Endothelial cell of umbilical vein (primary cell): Measurements from ENCODE around the gene LRP2. TPM values are rescaled to one million over a fixed set of nuclear protein-coding genes. Genes with fewer than 3 reads are reported as not detected.

ENCODE experiments used
- BruUV-seq: library from RNA; stranded (reverse); fragments of 400-500 nt; replicated peaks from 2 replicates; lab custom pipeline; 2021; lab: Mats Ljungman, UMichigan
- CTCF ChIA-PET: fragments of 300-600, 350-600 bp; sonication (Branson Sonifier 250); formaldehyde crosslinking; loops from one replicate; lab custom pipeline; 2021; ENCODE audit warnings: antibody characterized with exemption, inconsistent platforms; lab: Charles Lee
- POLR2A ChIA-PET: fragments of 300-600, 350-600 bp; sonication (Branson Sonifier 250); formaldehyde crosslinking; loops from one replicate; lab custom pipeline; 2021; ENCODE audit warnings: antibody characterized with exemption, inconsistent platforms; lab: Charles Lee
- DNase-seq: peaks from one replicate; pipeline ENCODE4 v3.0.0-alpha.2; 2011; ENCODE audit warnings: low read depth, low spot score
- FAIRE-seq: peaks from 2 replicates; lab custom pipeline; 2011; peaks lifted over from hg19 to GRCh38; lab: Jason Lieb, UNC
- H2AFZ ChIP-seq: 2 replicates; pipeline ENCODE4 v1.6.0; 2012; ENCODE audit warnings: low read depth, low read length, control low read depth, inconsistent platforms
- H3K27ac ChIP-seq: 2 replicates; pipeline ENCODE4 v1.5.1; 2011; ENCODE audit warnings: low read depth, mild to moderate bottlenecking, control low read depth, low read length, moderate library complexity; ENCODE audit not compliant: insufficient read depth
- H3K27me3 ChIP-seq, 2 experiments: 2 replicates each; pipeline versions ENCODE4 v1.6.0 to v1.6.1; 2011; ENCODE audit warnings: low read length in 2 of 2, mixed read lengths in 1 of 2; ENCODE audit not compliant: control insufficient read depth in 2 of 2, insufficient read depth in 2 of 2
- H3K36me3 ChIP-seq, 2 experiments: 2 replicates in 1 of 2; 3 replicates in 1 of 2; pipeline ENCODE4 v1.5.1; 2011; ENCODE audit warnings: low read length in 2 of 2, mild to moderate bottlenecking in 1 of 2, moderate library complexity in 1 of 2; ENCODE audit not compliant: control insufficient read depth in 2 of 2, insufficient read depth in 2 of 2; ENCODE audit errors: extremely low read depth in 1 of 2
- H3K4me1 ChIP-seq: 3 replicates; pipeline ENCODE4 v1.5.1; 2011; ENCODE audit warnings: mild to moderate bottlenecking, low read length; ENCODE audit not compliant: control insufficient read depth, insufficient read depth; ENCODE audit errors: extremely low read depth
- H3K4me2 ChIP-seq: 2 replicates; pipeline ENCODE4 v1.6.1; 2011; ENCODE audit warnings: low read length, control low read depth, mixed read lengths; ENCODE audit not compliant: insufficient read depth
- H3K4me3 ChIP-seq, 3 experiments: fragments of 200-600 bp in 1 of 3; sonication (generic), shearing (Covaris generic) in 1 of 3; replicated peaks in 1 of 3; 2 replicates each; pipeline ENCODE4 v1.5.1; 2011 to 2016; ENCODE audit warnings: control low read depth in 3 of 3, low read length in 3 of 3, mild to moderate bottlenecking in 2 of 3, inconsistent platforms in 1 of 3, low read depth in 1 of 3, moderate library complexity in 1 of 3; ENCODE audit not compliant: insufficient read depth in 1 of 3
- H3K79me2 ChIP-seq: 2 replicates; pipeline ENCODE4 v1.6.0; 2012; ENCODE audit warnings: low read length, inconsistent platforms; ENCODE audit not compliant: control insufficient read depth, insufficient read depth
- H3K9ac ChIP-seq: replicated peaks from 2 replicates; pipeline ENCODE3; 2011; ENCODE audit warnings: low read length, control low read depth; ENCODE audit not compliant: insufficient read depth; ENCODE audit errors: extremely low read depth
- H3K9me1 ChIP-seq: replicated peaks from 3 replicates; pipeline ENCODE4 v1.6.0; 2011; ENCODE audit warnings: mild to moderate bottlenecking, low read length; ENCODE audit not compliant: control insufficient read depth, insufficient read depth; ENCODE audit errors: extremely low read depth
- H3K9me3 ChIP-seq: replicated peaks from 2 replicates; pipeline ENCODE4 v1.5.1; 2012; ENCODE audit warnings: low read length, inconsistent platforms; ENCODE audit not compliant: control insufficient read depth, insufficient read depth
- H4K20me1 ChIP-seq: replicated peaks from 2 replicates; pipeline ENCODE3; 2011; ENCODE audit warnings: mild to moderate bottlenecking, low read length; ENCODE audit not compliant: control insufficient read depth, insufficient read depth; ENCODE audit errors: extremely low read depth
- CTCF ChIP-seq, 2 donors: IDR thresholded peaks; 1 replicate in 1 of 2; 2 replicates in 1 of 2; pipeline ENCODE4 v1.5.1; 2011; ENCODE audit warnings: low read length in 2 of 2, mild to moderate bottlenecking in 2 of 2, moderate library complexity in 2 of 2, control low read depth in 1 of 2, inconsistent platforms in 1 of 2, low read depth in 1 of 2; ENCODE audit not compliant: insufficient read depth in 1 of 2; ENCODE audit errors: extremely low read depth in 1 of 2
- JUN ChIP-seq: IDR thresholded peaks from 2 replicates; pipeline ENCODE4 v1.6.1; 2011; ENCODE audit warnings: borderline replicate concordance, low read depth; ENCODE audit not compliant: insufficient read length, insufficient read depth
- MYC ChIP-seq: IDR thresholded peaks from one replicate; pipeline ENCODE4 v1.6.1; 2011; ENCODE audit warnings: mild to moderate bottlenecking, low read depth, low read length
- dilution Hi-C: fragments of 300-500 bp; cut with MboI; formaldehyde crosslinking; loops from one replicate; pipeline ENCODE4 v1.15.0; 2019; ENCODE audit warnings: low sequenced_read_pairs; ENCODE audit not compliant: extremely low pct_ligation_motif_present
- intact Hi-C: fragments of 100-400 bp; cut with micrococcal nuclease; formaldehyde crosslinking; loops from one replicate; pipeline ENCODE4 v1.10.0; 2022
- polyA plus RNA-seq, 4 experiments: library from polyadenylated mRNA; depleted of rRNA in 3 of 4; stranded (reverse) in 3 of 4; unstranded in 1 of 4; fragments of >200 nt; gene quantifications; 2 replicates each; pipeline versions ENCODE4 v1.2.1 to v1.2.3, GENCODE V29; 2011 to 2012; ENCODE audit warnings: missing spikeins in 1 of 4
- total RNA-seq: library from RNA; stranded (reverse); gene quantifications from 2 replicates; pipeline ENCODE4 v1.2.3, GENCODE V29; 2021
- TF ChIP-seq, protein P1 (sequence below): IDR thresholded peaks from 2 replicates; pipeline ENCODE4 v1.6.1; 2011; ENCODE audit not compliant: insufficient read depth, insufficient read length

Gene LRP2
- total and polyA plus RNA-seq, 2 donors (not counting 3 experiments of a cell fraction or from before 2014, with no cell fraction given) = not detected

DNA sequence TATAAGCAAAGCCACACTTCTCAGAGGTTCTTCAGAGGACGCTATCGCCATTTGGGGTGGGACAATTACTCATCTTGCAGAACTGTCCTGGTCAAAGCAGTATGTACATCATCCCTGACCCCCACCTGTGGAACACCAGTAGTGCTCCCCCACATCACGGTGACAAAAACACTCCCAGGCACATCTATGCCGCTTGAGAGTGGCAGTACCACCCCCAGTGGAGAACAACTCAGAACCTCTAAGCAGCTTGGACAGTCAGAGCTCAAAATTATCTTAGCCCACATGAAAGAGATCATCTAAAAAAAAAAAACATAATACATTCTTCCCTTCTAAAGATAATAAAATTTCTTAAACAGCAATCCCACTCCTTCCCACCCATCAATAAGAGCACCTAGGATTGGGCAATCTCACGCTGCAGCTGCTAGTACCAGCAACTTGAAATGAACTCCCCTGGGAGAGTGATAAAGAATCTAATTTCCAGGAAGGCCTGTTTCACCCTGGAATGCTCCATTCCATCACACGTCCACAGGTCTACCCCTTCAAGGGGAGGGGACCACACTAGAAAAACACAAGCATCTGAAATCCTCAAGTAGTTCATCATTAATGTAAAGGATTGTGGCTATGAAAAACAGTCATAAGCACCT is 31.7 kb downstream of the LRP2 start:
- Histone ChIP-seq H3K9me1 (no peaks in the 10 kb centered on the region), H2AFZ (no peak overlapping the region), H3K9ac (no peak overlapping the region), H3K4me2 (no peak overlapping the region), H3K27me3 (no peaks in the 10 kb centered on the region), H4K20me1 (no peaks in the 10 kb centered on the region), H3K27ac (no peak overlapping the region), H3K36me3 (no peaks in the 10 kb centered on the region), H3K4me3 (no peak overlapping the region), H3K9me3 (no peaks in the 10 kb centered on the region), H3K79me2 (no peaks in the 10 kb centered on the region), H3K4me1 (no peaks in the 10 kb centered on the region)
- FAIRE-seq (no peak), DNase-seq (no peak)
- no TSS peak for BruUV-seq
- intact Hi-C loops (no loop called here), dilution Hi-C loops (no loop called here)
- TF ChIP-seq, protein P1, sequence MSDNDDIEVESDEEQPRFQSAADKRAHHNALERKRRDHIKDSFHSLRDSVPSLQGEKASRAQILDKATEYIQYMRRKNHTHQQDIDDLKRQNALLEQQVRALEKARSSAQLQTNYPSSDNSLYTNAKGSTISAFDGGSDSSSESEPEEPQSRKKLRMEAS = no peak
- TF ChIP-seq JUN = no peak
- no peak for TF ChIP-seq CTCF (IDR thresholded peaks at IDR 0.05; ENCODE audit: extremely low read depth in 1 of 2, insufficient read depth in 1 of 2, low read depth in 1 of 2, low read length in 2 of 2)
- TF ChIP-seq MYC = no peak
- CTCF ChIA-PET = interaction anchor here (0.6 kb wide), 1 partner anchor 1084 kb away, joined by 3 read pairs; the partner anchor contains the start of gene STK39
- POLR2A ChIA-PET = no interaction called here
